ENCODE data around the gene JTB. TPM values are rescaled to one million over a fixed set of nuclear protein-coding genes. Genes with fewer than 3 reads are reported as not detected.

JTB gene
- total and polyA plus RNA-seq, 9 of the 15 experiments (the other 6 are each of a cell fraction or from before 2014, with no cell fraction given): 24.7 to 308 (median 151) TPM

GRCh38 chr1:153962088-153963029, 15.1 kb downstream of the JTB start (continued):
- peak; percentile 83 for TF ChIP-seq ATF3 (IDR thresholded peaks at IDR 0.05)
- TF ChIP-seq ATF3 (CRISPR knock-in tag; conservative IDR thresholded peaks at IDR 0.05): no peak
- TF ChIP-seq MEIS2 (IDR thresholded peaks at IDR 0.05; ENCODE audit: partially characterized antibody): no peak
- no peak for TF ChIP-seq ZNF224 (CRISPR knock-in tag; IDR thresholded peaks at IDR 0.05)
- no peak for TF ChIP-seq TFE3 (CRISPR knock-in tag; IDR thresholded peaks at IDR 0.05)
- TF ChIP-seq CBX3 (IDR thresholded peaks at IDR 0.05; ENCODE audit: borderline replicate concordance in 1 of 2, low read length in 2 of 2): no peak
- TF ChIP-seq MYNN (IDR thresholded peaks at IDR 0.05): 0 out of 2 replicates have a peak, but pooled peaks have one; percentile 20
- no peak for TF ChIP-seq MYNN (CRISPR knock-in tag; IDR thresholded peaks at IDR 0.05)
- no peak for TF ChIP-seq CREB3L1 (IDR thresholded peaks at IDR 0.05; ENCODE audit: borderline replicate concordance, low read depth)
- 0 out of 2 replicates have a peak, but pooled peaks have one; percentile 34 for TF ChIP-seq ZNF511 (CRISPR knock-in tag; IDR thresholded peaks at IDR 0.05)
- TF ChIP-seq TCF7 (IDR thresholded peaks at IDR 0.05; ENCODE audit: borderline replicate concordance): no peak
- no peak for TF ChIP-seq GTF2B (IDR thresholded peaks at IDR 0.05; ENCODE audit: extremely low read depth, insufficient read length)
- no peak for TF ChIP-seq MCM3 (IDR thresholded peaks at IDR 0.05)
- no peak for TF ChIP-seq E2F3 (CRISPR knock-in tag; IDR thresholded peaks at IDR 0.05)
- TF ChIP-seq KDM4B (IDR thresholded peaks at IDR 0.05; ENCODE audit: borderline replicate concordance in 2 of 2, low read depth in 1 of 2): no peak
- TF ChIP-seq ELF4 (CRISPR knock-in tag; IDR thresholded peaks at IDR 0.05): no peak
- no peak for TF ChIP-seq NR3C1 (CRISPR knock-in tag; IDR thresholded peaks at IDR 0.05)
- no peak for TF ChIP-seq JUN (IDR thresholded peaks at IDR 0.05; ENCODE audit: borderline replicate concordance, low read depth, low read length)
- TF ChIP-seq JUN (CRISPR knock-in tag; IDR thresholded peaks at IDR 0.05; ENCODE audit: borderline replicate concordance): no peak
- no peak for TF ChIP-seq SMC3 (conservative IDR thresholded peaks at IDR 0.05; ENCODE audit: insufficient read depth, low read depth, low read length)
- TF ChIP-seq PHB2 (IDR thresholded peaks at IDR 0.05; ENCODE audit: low read depth): no peak
- no peak for TF ChIP-seq COPS2 (conservative IDR thresholded peaks at IDR 0.05)
- TF ChIP-seq ZNF143 (CRISPR knock-in tag; IDR thresholded peaks at IDR 0.05): peak; percentile 30; the same call in 1 of the 2 replicates
- TF ChIP-seq ZNF282 (CRISPR knock-in tag; IDR thresholded peaks at IDR 0.05): 0 out of 2 replicates have a peak, but pooled peaks have one; percentile 24
